Activated T-helper 17 cell treated with anti-CD3 and anti-CD28 coated beads, Interleukin-2, amount 50 U/mL, for 72 hours (primary cell): ENCODE measurements around the gene FAM83E. TPM values are rescaled to one million over a fixed set of nuclear protein-coding genes. Genes with fewer than 3 reads are reported as not detected.
"Not testable (repeated sequence)": the region's sequence is repeated elsewhere in the genome, so short reads cannot be mapped to it uniquely, and the experiment has no call there.

Experiments
- ATAC-seq: fragments of 150-1000 bp; cut with Tn5 transposase; replicated peaks from 2 replicates; pipeline ENCODE4 v1.10.0; 2021; ENCODE audit warnings: mild to moderate bottlenecking, moderate library complexity
- H3K27ac Mint-ChIP-seq: one replicate; pipeline ENCODE4 v1.8.0; 2022; ENCODE audit warnings: mixed read lengths
- H3K27me3 Mint-ChIP-seq: one replicate; pipeline ENCODE4 v1.8.0; 2022; ENCODE audit warnings: mixed read lengths
- H3K36me3 Mint-ChIP-seq: one replicate; pipeline ENCODE4 v1.8.0; 2022; ENCODE audit warnings: low read depth, mild to moderate bottlenecking, mixed read lengths
- H3K4me1 Mint-ChIP-seq: one replicate; pipeline ENCODE4 v1.8.0; 2022; ENCODE audit warnings: mixed read lengths
- H3K4me3 Mint-ChIP-seq: one replicate; pipeline ENCODE4 v1.8.0; 2022; ENCODE audit warnings: mild to moderate bottlenecking, mixed read lengths
- H3K9me3 Mint-ChIP-seq: one replicate; pipeline ENCODE4 v1.8.0; 2022; ENCODE audit warnings: mixed read lengths
- total RNA-seq, 2 donors: library from RNA; stranded (reverse); gene quantifications; one replicate each; pipeline ENCODE4 v1.2.3, GENCODE V29; 2022

Gene FAM83E
- total RNA-seq, 2 donors from 2014 or later: 4.6 to 8.6 TPM

DNA sequence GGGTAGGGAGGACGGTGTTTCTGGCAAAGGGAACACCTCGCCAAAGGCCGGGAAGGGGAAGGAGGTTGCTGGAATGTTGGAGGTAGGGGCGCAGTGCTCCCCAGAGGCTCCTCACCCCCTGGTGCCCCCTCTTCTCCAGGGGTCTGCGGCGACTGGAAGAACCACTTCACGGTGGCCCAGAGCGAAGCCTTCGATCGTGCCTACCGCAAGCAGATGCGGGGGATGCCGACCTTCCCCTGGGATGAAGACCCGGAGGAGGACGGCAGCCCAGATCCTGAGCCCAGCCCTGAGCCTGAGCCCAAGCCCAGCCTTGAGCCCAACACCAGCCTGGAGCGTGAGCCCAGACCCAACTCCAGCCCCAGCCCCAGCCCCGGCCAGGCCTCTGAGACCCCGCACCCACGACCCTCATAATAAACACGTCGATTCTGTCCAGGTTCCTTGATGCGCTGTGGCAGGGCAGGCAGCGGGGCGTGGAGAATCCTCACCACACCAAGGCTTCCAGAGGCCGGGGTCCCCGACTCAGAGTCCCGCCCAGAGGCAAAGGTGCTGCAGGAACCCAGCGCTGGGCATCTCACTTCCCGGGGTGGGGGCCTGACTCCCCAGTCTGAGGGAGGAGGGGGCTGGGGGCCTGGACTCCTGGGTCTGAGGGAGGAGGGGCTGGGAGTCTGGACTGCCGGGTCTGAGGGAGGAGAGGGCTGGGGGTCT, 15.7 kb downstream of the FAM83E start:
- Mint-ChIP-seq H3K27me3 (no peaks in the 10 kb centered on the region), H3K9me3 (no peaks in the 10 kb centered on the region), H3K4me1 (peaks cover 5% of the 10 kb centered on the region), H3K27ac (no peak overlapping the region), H3K36me3 (peaks cover 24% of the 10 kb centered on the region), H3K4me3 (no peak overlapping the region)
- ATAC-seq: no peak

DNA sequence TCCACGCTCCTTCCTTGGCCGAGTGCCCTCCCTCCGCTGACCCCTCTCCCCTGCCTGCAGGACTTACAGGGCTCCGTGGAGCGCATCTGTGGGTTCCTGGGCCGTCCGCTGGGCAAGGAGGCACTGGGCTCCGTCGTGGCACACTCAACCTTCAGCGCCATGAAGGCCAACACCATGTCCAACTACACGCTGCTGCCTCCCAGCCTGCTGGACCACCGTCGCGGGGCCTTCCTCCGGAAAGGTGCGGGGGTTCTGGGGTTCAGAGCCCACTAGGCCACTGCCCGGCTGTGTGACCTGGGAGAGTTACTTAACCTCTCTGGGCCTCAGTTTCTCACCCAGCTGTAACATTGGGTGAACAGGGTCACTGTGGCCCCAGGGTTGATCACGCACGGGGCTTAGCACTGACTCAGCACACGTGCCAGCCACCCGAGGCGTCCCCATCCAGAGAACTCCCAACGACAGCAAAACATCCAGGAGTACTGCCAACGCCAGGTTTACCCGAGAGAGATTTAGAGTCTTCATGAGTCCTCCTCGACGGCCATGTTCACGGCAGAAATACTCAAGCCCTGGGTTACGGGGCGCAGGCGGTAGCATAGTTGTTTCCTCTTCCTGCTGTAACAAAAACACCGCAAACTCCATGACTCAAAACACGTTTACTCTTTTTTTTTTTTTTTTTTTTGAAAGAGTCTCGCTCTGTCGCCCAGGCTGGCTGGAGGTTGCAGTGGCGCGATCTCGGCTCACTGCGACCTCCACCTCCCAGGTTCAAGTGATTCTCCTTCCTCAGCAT, 18.0 kb downstream of the FAM83E start:
- peak overlapping the region; percentile 80 for H3K27ac Mint-ChIP-seq
- H3K4me1 Mint-ChIP-seq: peaks cover 6% of the 10 kb centered on the region
- no peaks in the 10 kb centered on the region for H3K27me3 Mint-ChIP-seq
- peaks cover 24% of the 10 kb centered on the region for H3K36me3 Mint-ChIP-seq
- H3K4me3 Mint-ChIP-seq: peak overlapping the region; percentile 81
- H3K9me3 Mint-ChIP-seq: no peaks in the 10 kb centered on the region
- peak; percentile 92 for ATAC-seq

DNA sequence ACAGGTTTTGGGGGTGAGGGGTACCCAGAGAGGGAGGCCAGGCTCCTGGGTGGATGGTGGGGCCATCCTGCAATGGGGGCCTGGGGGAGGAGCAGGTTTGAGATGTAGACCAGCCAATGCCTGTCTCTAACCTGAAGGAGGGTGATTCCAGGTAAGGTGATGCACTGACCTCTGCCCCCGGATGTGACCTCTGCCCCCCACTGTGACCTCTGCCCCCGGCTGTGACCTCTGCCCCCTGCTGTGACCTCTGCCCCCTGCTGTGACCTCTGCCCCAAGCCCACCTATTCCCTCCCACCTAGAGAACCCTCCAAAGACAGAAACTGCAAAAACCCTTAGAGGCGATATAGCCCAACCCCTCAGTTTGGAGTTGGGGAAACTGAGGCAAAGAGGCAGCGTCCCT, 18.6 kb downstream of the FAM83E start:
- H3K27me3 Mint-ChIP-seq: no peaks in the 10 kb centered on the region
- peaks cover 10% of the 10 kb centered on the region for H3K4me1 Mint-ChIP-seq
- H3K9me3 Mint-ChIP-seq: no peaks in the 10 kb centered on the region
- H3K27ac Mint-ChIP-seq: peak overlapping the region; percentile 80
- peak overlapping the region; percentile 81 for H3K4me3 Mint-ChIP-seq
- peaks cover 24% of the 10 kb centered on the region for H3K36me3 Mint-ChIP-seq
- no peak for ATAC-seq

- no peaks in the 10 kb centered on the region for H3K9me3 Mint-ChIP-seq
Measured at GRCh38 chr19:48595833-48596232, 19.0 kb downstream of the FAM83E start.

DNA sequence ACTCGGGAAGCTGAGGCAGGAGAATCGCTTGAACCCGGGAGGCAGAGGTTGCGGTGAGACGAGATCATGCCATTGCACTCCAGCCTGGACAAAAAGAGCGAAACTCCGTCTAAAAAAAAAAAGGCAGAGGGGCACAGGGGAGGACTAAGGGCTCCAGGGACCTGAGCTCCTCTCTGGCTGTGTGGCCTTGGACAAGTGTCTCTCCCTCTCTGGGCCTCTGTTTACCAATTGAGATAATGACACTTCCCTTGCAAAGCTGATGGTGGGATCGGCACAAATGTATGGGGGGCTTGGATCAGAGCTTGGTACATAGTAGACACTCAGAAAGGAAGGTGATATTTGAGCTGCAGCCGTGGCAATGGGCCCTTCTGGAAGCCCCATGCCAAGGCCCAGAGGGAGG, 19.7 kb downstream of the FAM83E start:
- Mint-ChIP-seq H3K4me3 (peak overlapping the region; percentile 81), H3K36me3 (peaks cover 24% of the 10 kb centered on the region), H3K4me1 (peaks cover 10% of the 10 kb centered on the region), H3K27me3 (no peaks in the 10 kb centered on the region), H3K27ac (peak overlapping the region; percentile 72), H3K9me3 (no peaks in the 10 kb centered on the region)
- no peak for ATAC-seq

More at GRCh38 chr19:48595833-48596232, 19.0 kb downstream of the FAM83E start:
- Mint-ChIP-seq H3K4me3 (peak overlapping the region; percentile 81), H3K36me3 (peaks cover 24% of the 10 kb centered on the region), H3K4me1 (peaks cover 10% of the 10 kb centered on the region), H3K27ac (peak overlapping the region; percentile 80), H3K27me3 (no peaks in the 10 kb centered on the region)
- no peak for ATAC-seq

- Mint-ChIP-seq H3K27ac (no peak overlapping the region), H3K4me3 (no peak overlapping the region), H3K4me1 (peaks cover 20% of the 10 kb centered on the region), H3K27me3 (no peaks in the 10 kb centered on the region), H3K9me3 (no peaks in the 10 kb centered on the region), H3K36me3 (peaks cover 38% of the 10 kb centered on the region)
- ATAC-seq: no peak
Measured at GRCh38 chr19:48591021-48591420, 23.9 kb downstream of the FAM83E start.

DNA sequence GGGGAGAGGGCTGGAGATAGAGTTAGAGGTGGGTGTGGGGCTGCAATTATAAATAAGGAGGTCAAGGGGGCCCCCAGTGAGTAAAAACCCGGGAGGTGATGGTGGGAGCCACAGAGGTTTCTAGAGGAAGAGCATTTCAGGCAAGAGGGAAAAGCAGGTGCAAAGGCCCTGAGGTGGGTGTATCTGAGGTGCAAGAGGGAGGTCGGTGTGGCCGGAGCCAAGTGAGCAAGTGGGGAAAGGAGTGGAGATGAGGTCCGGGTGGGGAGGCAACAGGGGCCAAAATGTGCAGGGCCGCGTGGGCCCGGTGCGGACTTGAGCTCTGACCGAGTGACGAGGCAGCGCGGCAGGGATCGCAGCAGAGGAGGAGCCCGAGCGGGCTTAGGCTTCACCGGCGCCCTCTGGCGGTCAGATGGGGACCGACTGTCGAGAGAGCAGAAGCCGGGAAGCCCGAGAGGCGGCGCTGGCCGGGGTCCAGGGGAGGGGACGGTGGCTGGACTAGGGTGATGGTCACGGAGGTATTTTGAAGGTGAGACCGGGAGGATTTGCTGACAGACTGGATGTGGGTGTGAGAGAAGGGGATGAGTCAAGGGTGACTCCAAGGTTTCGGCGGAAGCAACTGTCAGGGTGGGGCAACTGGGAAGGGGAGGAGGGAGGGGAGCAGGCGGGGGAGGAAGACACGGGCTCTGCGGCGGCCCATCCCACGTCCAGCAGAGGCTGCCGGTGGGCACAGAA, 26.0 kb downstream of the FAM83E start:
- peak; percentile 88 for ATAC-seq
- peaks cover 20% of the 10 kb centered on the region for H3K4me1 Mint-ChIP-seq
- peaks cover 31% of the 10 kb centered on the region for H3K36me3 Mint-ChIP-seq
- H3K27ac Mint-ChIP-seq: peak overlapping the region; percentile 32
- H3K27me3 Mint-ChIP-seq: no peaks in the 10 kb centered on the region
- H3K9me3 Mint-ChIP-seq: no peaks in the 10 kb centered on the region
- H3K4me3 Mint-ChIP-seq: peak overlapping the region; percentile 80

- peaks cover 20% of the 10 kb centered on the region for H3K4me1 Mint-ChIP-seq
Measured at GRCh38 chr19:48587387-48587786, 27.5 kb downstream of the FAM83E start.

DNA sequence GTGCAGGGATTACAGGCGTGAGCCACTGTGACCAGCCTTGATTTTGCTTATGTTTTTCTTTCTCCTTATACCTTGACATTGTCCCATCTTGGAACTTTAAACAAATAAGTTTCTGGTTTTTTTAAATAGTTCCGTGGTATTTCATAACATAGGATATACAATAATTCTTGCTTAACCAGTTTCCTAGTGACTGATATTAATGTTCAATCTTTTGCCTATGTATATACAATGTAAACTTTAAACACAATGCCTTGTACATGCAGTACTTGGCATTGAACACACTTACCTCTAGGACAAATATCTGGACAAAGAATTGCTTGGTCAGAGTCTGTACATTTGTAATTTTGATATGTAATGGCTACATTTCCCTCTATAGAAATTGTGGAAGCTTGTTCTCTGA, 32.7 kb downstream of the FAM83E start:
- no peaks in the 10 kb centered on the region for H3K27me3 Mint-ChIP-seq
- ATAC-seq: no peak
- H3K9me3 Mint-ChIP-seq: no peaks in the 10 kb centered on the region
- no peak overlapping the region for H3K27ac Mint-ChIP-seq
- H3K36me3 Mint-ChIP-seq: peaks cover 21% of the 10 kb centered on the region
- H3K4me1 Mint-ChIP-seq: peaks cover 6% of the 10 kb centered on the region
- H3K4me3 Mint-ChIP-seq: no peak overlapping the region

More at GRCh38 chr19:48587387-48587786, 27.5 kb downstream of the FAM83E start:
- Mint-ChIP-seq H3K36me3 (peaks cover 33% of the 10 kb centered on the region), H3K27me3 (no peaks in the 10 kb centered on the region), H3K27ac (no peak overlapping the region), H3K4me3 (no peak overlapping the region), H3K9me3 (no peaks in the 10 kb centered on the region)
- no peak for ATAC-seq

DNA sequence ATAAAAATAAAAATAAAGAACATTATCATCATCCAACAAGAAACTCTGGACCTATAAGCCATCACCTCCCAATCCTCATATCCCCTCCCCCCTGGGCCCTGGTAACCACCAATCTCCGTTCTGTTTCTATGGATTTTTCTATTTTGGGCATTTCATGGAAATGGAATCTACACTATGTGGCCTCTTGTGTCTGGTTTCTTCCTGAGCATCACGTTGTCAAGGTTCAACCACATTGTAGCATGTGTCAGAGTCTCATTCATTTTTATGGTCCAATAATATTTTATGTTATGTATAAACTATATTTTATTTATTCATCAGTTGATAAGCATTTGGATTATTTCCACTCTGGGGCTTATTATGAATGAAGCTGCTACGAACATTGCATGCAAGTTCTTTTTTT, 36.0 kb downstream of the FAM83E start:
- H3K4me1 Mint-ChIP-seq: no peaks in the 10 kb centered on the region
- H3K36me3 Mint-ChIP-seq: peaks cover 6% of the 10 kb centered on the region
- ATAC-seq: no peak
- H3K27me3 Mint-ChIP-seq: no peaks in the 10 kb centered on the region
- H3K9me3 Mint-ChIP-seq: no peaks in the 10 kb centered on the region
- H3K27ac Mint-ChIP-seq: no peak overlapping the region
- H3K4me3 Mint-ChIP-seq: no peak overlapping the region

GRCh38 chr19:48577908-48578307, 37.0 kb downstream of the FAM83E start:
- not testable (repeated sequence) for H3K4me1 Mint-ChIP-seq, H3K4me3 Mint-ChIP-seq, H3K9me3 Mint-ChIP-seq, H3K27ac Mint-ChIP-seq, H3K36me3 Mint-ChIP-seq, ATAC-seq, H3K27me3 Mint-ChIP-seq

- no peak overlapping the region for H3K27ac Mint-ChIP-seq
- ATAC-seq: no peak
- H3K27me3 Mint-ChIP-seq: no peaks in the 10 kb centered on the region
- H3K4me3 Mint-ChIP-seq: no peak overlapping the region
- no peaks in the 10 kb centered on the region for H3K36me3 Mint-ChIP-seq
- H3K4me1 Mint-ChIP-seq: no peaks in the 10 kb centered on the region
- H3K9me3 Mint-ChIP-seq: no peaks in the 10 kb centered on the region
Measured at GRCh38 chr19:48575931-48576622, 38.8 kb downstream of the FAM83E start.

DNA sequence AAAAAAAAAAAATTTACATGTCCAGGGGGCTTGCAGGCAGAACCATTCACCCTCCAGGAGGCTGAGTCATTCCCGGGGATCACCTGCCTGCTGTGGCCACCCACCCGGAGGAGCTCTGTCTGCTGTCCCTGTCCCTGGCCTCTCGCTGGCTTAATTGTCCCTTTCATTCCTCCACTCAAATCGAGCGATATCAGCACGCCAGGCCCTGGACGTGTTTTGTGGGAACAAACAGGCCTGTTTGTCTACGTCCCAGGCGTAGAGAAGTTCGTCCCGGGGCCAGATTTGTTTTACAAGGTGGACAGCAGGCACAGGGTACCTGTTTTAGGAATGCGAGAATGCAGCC, 41.7 kb downstream of the FAM83E start:
- H3K27ac Mint-ChIP-seq: no peak overlapping the region
- H3K36me3 Mint-ChIP-seq: no peaks in the 10 kb centered on the region
- H3K27me3 Mint-ChIP-seq: no peaks in the 10 kb centered on the region
- H3K9me3 Mint-ChIP-seq: no peaks in the 10 kb centered on the region
- no peak for ATAC-seq
- no peak overlapping the region for H3K4me3 Mint-ChIP-seq
- no peaks in the 10 kb centered on the region for H3K4me1 Mint-ChIP-seq

- no peaks in the 10 kb centered on the region for H3K9me3 Mint-ChIP-seq
- H3K36me3 Mint-ChIP-seq: no peaks in the 10 kb centered on the region
- no peak overlapping the region for H3K4me3 Mint-ChIP-seq
- no peaks in the 10 kb centered on the region for H3K4me1 Mint-ChIP-seq
- H3K27me3 Mint-ChIP-seq: no peaks in the 10 kb centered on the region
- no peak overlapping the region for H3K27ac Mint-ChIP-seq
- ATAC-seq: no peak
Measured at GRCh38 chr19:48571378-48572162, 43.3 kb downstream of the FAM83E start.
